ENCODE measurements around the gene PAOX. TPM values are rescaled to one million over a fixed set of nuclear protein-coding genes. Genes with fewer than 3 reads are reported as not detected.
A peak's percentile ranks its signal among the peaks of the same experiment; 100 is the strongest.

Gene PAOX
- 1.4 TPM for polyA plus RNA-seq (2012; ENCODE audit: insufficient read depth, insufficient read length, low read depth)

DNA sequence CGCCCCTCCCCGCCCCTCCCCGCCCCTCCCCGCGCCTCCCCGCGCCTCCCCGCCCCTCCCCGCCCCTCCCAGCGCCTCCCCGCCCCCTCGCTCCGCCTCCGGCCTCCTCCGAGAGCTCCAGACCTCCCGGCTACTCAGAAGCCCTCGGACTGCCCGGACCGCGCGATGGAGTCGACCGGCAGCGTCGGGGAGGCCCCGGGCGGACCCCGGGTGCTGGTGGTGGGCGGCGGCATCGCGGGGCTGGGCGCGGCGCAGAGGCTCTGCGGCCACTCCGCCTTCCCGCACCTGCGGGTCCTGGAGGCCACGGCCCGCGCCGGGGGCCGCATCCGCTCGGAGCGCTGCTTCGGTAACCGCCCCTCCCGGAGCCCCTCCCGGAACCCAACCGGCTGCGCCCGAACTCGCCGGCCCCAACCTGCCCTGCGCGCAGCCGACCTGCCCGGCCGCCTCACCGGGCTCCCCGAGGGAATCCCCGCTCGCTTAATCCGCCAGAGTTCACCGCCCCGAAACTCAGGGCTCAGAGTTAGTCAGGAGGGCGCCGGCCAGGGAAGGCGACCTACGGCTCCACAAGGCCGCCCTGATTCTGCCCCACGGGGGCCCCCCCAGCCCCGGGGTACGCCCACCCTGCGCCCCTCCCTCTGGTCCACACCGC is at the start of gene PAOX:
PAOX (plus strand) TSS at position 111 of the 649 bp plus-strand sequence; CDS start at position 166, 55 bp downstream.
- TF ChIP-seq, protein P1, sequence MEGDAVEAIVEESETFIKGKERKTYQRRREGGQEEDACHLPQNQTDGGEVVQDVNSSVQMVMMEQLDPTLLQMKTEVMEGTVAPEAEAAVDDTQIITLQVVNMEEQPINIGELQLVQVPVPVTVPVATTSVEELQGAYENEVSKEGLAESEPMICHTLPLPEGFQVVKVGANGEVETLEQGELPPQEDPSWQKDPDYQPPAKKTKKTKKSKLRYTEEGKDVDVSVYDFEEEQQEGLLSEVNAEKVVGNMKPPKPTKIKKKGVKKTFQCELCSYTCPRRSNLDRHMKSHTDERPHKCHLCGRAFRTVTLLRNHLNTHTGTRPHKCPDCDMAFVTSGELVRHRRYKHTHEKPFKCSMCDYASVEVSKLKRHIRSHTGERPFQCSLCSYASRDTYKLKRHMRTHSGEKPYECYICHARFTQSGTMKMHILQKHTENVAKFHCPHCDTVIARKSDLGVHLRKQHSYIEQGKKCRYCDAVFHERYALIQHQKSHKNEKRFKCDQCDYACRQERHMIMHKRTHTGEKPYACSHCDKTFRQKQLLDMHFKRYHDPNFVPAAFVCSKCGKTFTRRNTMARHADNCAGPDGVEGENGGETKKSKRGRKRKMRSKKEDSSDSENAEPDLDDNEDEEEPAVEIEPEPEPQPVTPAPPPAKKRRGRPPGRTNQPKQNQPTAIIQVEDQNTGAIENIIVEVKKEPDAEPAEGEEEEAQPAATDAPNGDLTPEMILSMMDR (IDR thresholded peaks at IDR 0.05; ENCODE audit: low read depth, low read length) = no peak
- peak; percentile 68 for DNase-seq

DNA sequence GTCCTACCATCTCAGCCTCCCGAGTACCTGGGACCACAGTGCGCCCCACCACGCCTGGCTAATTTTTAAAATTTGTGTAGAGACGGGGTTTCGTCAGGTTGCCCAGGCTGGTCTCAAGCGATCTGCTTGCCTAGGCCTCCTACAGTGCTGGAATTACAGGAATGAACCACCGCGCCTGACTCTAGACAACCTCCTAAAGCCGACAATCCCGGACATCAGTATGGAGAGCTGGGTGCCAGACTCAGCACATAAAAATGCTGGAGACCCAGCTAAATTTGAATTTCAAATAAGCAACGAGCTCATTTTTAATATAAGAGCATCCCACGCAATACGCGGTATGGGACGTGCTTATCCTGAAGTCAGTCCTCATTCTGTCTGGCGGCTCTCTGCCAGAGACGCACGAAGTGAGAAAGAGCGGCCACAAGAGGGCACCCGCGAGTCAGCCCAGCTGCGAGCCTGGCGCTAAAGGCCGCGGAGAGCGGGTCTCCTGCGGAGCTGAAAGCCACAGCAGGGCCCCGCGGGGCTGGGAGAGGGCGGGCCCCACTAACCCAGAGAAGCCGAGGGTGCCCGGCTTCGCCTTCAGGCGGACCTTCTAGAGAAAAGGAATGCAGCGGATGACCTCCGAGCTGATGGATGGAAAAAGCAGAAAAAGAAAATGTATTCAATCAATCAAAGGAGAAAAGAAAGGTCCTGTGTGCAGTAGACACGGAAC is 49.4 kb upstream of the PAOX start:
- H3K36me3 ChIP-seq = no peaks in the 10 kb centered on the region
- no peaks in the 10 kb centered on the region for H3K9me3 ChIP-seq
- peak overlapping the region; percentile 24; the same call in 1 of the 2 replicates for H3K4me3 ChIP-seq (ENCODE audit: low read depth, low read length)
- H3K4me1 ChIP-seq = no peaks in the 10 kb centered on the region
- H3K27me3 ChIP-seq = peaks cover 40% of the 10 kb centered on the region
- peak; percentile 89 for DNase-seq
- TF ChIP-seq, protein P1 (IDR thresholded peaks at IDR 0.05; ENCODE audit: low read depth, low read length) = peak; percentile 87

More for the DNA sequence above, at the start of gene PAOX:
- Histone ChIP-seq H3K9me3 (no peaks in the 10 kb centered on the region), H3K27me3 (no peaks in the 10 kb centered on the region), H3K36me3 (no peaks in the 10 kb centered on the region), H3K4me3 (ENCODE audit: low read depth, low read length) (peak within 1 kb of the TSS; percentile 69), H3K4me1 (no peaks in the 10 kb centered on the region)

DNA sequence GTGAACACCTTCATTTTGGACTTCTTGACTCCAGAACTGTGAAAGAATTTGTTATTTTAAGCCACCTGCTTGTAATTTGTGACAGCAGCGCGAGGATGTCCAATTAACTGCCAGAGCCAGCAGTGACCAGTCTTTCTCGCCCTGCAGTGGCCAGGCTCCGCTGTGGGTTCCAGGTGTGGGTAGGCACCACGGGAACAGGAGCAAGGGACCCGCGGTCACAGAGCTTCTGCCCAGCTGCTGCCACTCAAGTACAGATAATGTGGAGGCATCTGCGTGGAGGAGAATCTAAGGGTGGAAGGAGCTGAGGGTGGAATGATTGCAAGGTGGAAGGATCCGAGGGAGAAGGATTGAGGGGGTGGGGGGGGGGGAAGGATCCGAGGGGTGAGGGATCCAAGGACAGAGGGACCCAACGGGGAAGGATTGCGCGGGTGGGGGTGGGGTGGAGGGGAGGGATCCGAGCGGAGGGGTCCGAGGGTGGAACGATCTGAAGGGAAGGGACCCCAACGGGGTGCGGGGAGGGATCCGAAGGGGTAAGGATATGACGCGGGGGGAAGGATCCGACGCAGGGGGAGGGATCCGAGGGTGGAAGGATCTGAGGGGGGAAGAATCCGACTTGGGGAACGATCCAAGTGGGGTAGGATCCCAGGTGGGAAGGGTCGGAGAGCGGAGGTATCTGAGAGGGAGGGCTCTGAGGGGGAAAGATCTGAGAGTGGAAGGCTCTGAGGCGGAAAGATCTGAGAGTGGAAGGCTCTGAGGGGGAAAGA is 45.9 kb upstream of the PAOX start:
- Histone ChIP-seq H3K4me3 (ENCODE audit: low read depth, low read length) (no peak overlapping the region), H3K36me3 (no peaks in the 10 kb centered on the region), H3K9me3 (no peaks in the 10 kb centered on the region), H3K27me3 (peaks cover 54% of the 10 kb centered on the region), H3K4me1 (no peaks in the 10 kb centered on the region)
- TF ChIP-seq, protein P1 (IDR thresholded peaks at IDR 0.05; ENCODE audit: low read depth, low read length) = no peak
- DNase-seq = no peak

DNA sequence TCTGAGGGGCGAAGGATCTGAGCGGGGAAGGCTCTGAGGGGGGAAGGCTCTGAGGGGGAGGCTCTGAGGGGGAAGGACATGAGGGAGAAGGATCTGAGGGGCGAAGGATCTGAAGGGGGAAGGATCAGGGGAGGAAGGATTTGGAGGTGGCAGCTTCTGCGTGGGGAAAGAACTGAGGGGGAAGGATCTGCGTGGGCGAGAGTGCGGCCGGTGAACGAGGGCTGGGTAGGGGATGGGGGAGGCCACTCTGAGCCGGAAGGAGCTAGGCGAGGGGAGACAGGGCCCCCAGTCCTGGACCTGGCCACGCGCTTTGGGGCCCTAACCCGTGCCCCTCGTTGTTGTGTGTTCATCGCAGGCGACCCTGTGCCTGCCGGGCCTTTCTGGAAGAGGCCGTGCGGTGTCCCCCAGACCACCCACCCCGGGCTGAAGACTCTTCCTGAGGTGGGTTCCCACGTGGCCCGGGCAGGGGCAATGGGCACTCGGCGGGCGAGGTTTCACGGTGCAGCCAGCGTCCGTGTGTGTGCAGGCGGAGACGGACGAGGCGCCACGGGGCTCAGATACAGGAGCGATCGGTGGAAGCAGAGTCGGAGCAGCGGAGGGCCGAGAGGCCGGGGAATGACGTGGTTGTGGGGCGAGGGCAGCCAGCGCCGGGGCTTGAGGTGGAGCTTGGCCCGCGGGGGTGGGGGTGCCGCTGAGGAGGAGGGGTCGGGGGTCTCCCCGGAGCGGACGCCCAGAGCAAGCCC is 44.4 kb upstream of the PAOX start:
- Histone ChIP-seq H3K4me3 (ENCODE audit: low read depth, low read length) (no peak overlapping the region), H3K36me3 (no peaks in the 10 kb centered on the region), H3K4me1 (no peaks in the 10 kb centered on the region), H3K9me3 (no peaks in the 10 kb centered on the region), H3K27me3 (peaks cover 54% of the 10 kb centered on the region)
- TF ChIP-seq, protein P1 (IDR thresholded peaks at IDR 0.05; ENCODE audit: low read depth, low read length) = no peak
- no peak for DNase-seq

DNA sequence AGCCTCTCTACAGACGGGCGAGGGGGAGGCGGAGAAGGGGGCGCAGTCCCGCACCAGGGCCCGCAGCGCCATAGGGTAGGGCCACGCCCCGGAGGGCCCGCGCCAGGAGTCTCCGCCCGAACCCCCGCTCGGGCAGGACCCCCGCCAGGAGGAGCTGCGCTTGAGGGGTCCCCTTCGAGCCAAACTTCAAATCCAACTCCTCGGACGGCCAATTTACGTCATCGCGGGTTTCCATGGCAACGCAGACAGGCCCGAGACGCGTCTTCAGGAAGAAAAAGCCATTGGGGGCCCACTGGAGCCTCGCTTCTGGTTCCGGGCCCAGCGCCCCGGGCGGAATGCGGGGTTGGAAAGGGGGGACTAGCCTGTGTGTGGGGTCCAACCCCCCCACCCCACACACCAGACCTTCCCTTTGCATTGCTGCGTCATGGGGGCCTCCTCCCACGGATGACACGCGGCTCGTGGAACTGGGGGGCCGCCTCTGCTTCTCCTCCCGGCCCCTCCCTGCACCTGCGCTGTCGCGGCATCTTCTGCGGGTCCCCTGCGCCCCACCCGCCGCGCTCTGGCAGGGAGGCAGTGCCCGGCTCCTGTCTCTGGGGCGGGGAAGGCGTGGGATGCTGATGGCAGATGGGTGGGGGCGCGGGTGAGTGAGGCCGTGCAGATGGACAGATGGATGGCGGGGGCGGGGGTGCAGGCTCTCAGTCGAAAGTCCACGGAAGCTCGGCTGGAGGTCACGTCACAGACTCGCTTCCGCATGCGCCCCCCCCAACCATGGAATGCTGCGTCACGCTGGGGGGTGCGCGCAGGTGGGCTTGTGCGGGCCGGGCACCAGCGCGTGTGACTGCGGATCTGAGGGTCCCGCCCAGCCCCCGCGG is 43.6 kb upstream of the PAOX start:
- TF ChIP-seq, protein P1 (IDR thresholded peaks at IDR 0.05; ENCODE audit: low read depth, low read length) = no peak
- Histone ChIP-seq H3K9me3 (no peaks in the 10 kb centered on the region), H3K27me3 (peaks cover 51% of the 10 kb centered on the region), H3K4me3 (ENCODE audit: low read depth, low read length) (no peak overlapping the region), H3K4me1 (no peaks in the 10 kb centered on the region), H3K36me3 (no peaks in the 10 kb centered on the region)
- no peak for DNase-seq

Data from BE2C (cell line).